Lower lobe of right lung (tissue), 2 donors: ENCODE data around the gene RAPGEF5. TPM values are rescaled to one million over a fixed set of nuclear protein-coding genes. Genes with fewer than 3 reads are reported as not detected.

Source experiments
- ATAC-seq, 2 donors: fragments of 200-7000 bp; cut with Tn5 transposase; one replicate each; pipeline ENCODE4 v1.9.1; 2020 to 2022; ENCODE audit warnings: mild to moderate bottlenecking in 2 of 2, moderate library complexity in 2 of 2
- DNase-seq: peaks from one replicate; pipeline ENCODE4 v3.0.0-alpha.2; 2020
- H3K27ac ChIP-seq: fragments of 200-600 bp; one replicate; pipeline ENCODE4 v1.8.0; 2022
- H3K27me3 ChIP-seq: fragments of 200-600 bp; one replicate; pipeline ENCODE4 v1.8.0; 2022; ENCODE audit warnings: low read depth
- H3K36me3 ChIP-seq: fragments of 200-600 bp; one replicate; pipeline ENCODE4 v1.8.0; 2022; ENCODE audit warnings: mild to moderate bottlenecking
- H3K4me1 ChIP-seq: fragments of 200-600 bp; one replicate; pipeline ENCODE4 v1.8.0; 2022
- H3K4me3 ChIP-seq: fragments of 200-600 bp; one replicate; pipeline ENCODE4 v1.8.0; 2022; ENCODE audit warnings: mild to moderate bottlenecking
- H3K9me3 ChIP-seq: fragments of 200-600 bp; one replicate; pipeline ENCODE4 v1.8.0; 2022
- intact Hi-C: fragments of 100-400 bp; cut with DNase I; formaldehyde crosslinking; loops from one replicate; pipeline ENCODE4 v1.11.0; 2022
- total RNA-seq: library from RNA; stranded (reverse); fragmentation: NEBNext Ultra II Directional; extraction: Animal tissue kit (Norgen Biotek cat#: 25700); gene quantifications from one replicate; pipeline ENCODE4 v1.2.1, GENCODE V29; 2021
- TF ChIP-seq, protein P1 (sequence below): fragments of 200-600 bp; IDR thresholded peaks from one replicate; pipeline ENCODE4 v1.8.0; 2022; ENCODE audit warnings: antibody characterized with exemption, mild to moderate bottlenecking
- donor health status: DM: no; HTN: yes; CAD: no; lungs with severe emphysema.

Gene RAPGEF5
- total RNA-seq, 1 donor from 2014 or later: 85.1 TPM

- intact Hi-C loops: no loop called here
- H3K27me3 ChIP-seq: no peaks in the 10 kb centered on the region
- peaks cover 4% of the 10 kb centered on the region for H3K4me1 ChIP-seq
- no peak for DNase-seq
- H3K36me3 ChIP-seq: no peaks in the 10 kb centered on the region
- no peaks in the 10 kb centered on the region for H3K9me3 ChIP-seq
- H3K27ac ChIP-seq: no peak overlapping the region
- no peak overlapping the region for H3K4me3 ChIP-seq
- ATAC-seq: no peak
- TF ChIP-seq, protein P1, sequence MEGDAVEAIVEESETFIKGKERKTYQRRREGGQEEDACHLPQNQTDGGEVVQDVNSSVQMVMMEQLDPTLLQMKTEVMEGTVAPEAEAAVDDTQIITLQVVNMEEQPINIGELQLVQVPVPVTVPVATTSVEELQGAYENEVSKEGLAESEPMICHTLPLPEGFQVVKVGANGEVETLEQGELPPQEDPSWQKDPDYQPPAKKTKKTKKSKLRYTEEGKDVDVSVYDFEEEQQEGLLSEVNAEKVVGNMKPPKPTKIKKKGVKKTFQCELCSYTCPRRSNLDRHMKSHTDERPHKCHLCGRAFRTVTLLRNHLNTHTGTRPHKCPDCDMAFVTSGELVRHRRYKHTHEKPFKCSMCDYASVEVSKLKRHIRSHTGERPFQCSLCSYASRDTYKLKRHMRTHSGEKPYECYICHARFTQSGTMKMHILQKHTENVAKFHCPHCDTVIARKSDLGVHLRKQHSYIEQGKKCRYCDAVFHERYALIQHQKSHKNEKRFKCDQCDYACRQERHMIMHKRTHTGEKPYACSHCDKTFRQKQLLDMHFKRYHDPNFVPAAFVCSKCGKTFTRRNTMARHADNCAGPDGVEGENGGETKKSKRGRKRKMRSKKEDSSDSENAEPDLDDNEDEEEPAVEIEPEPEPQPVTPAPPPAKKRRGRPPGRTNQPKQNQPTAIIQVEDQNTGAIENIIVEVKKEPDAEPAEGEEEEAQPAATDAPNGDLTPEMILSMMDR: no peak
Observed at GRCh38 chr7:22248111-22248809, 108.7 kb downstream of the RAPGEF5 start.

DNA sequence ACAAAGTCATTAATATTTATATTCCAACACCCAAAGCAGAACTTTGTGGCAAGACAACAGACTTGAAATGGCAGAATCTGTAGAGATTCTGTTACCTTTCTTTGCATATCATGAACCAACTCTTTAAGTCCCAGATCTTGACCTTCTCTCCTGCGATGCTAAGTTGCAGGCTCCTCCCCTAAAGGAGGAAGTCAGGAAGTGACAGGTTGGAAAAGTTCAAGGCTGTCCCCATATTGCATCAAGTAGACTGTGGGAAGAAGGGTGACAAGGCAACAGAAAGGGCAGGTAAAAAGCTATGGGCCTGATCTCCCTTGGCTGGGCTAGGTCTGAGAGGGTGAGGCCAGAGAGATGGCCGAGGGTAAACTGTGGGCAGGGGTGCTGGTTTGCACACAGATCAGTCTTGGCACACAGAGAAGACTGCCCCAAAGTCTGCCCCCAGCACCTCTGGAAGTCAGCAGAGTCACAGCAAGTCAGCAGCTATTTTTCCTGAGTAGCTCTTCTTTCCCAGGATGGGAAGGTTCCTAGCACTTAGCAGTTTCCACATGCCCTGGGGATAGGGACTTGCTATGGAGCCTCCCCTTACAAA lies 115.1 kb downstream of the RAPGEF5 start:
- DNase-seq (no peak), ATAC-seq (no peak)
- H3K36me3 ChIP-seq: no peaks in the 10 kb centered on the region
- H3K4me1 ChIP-seq: no peaks in the 10 kb centered on the region
- H3K27ac ChIP-seq: no peak overlapping the region
- TF ChIP-seq, protein P1: no peak
- no peaks in the 10 kb centered on the region for H3K9me3 ChIP-seq
- H3K27me3 ChIP-seq: no peaks in the 10 kb centered on the region
- intact Hi-C loops: no loop called here
- no peak overlapping the region for H3K4me3 ChIP-seq

DNA sequence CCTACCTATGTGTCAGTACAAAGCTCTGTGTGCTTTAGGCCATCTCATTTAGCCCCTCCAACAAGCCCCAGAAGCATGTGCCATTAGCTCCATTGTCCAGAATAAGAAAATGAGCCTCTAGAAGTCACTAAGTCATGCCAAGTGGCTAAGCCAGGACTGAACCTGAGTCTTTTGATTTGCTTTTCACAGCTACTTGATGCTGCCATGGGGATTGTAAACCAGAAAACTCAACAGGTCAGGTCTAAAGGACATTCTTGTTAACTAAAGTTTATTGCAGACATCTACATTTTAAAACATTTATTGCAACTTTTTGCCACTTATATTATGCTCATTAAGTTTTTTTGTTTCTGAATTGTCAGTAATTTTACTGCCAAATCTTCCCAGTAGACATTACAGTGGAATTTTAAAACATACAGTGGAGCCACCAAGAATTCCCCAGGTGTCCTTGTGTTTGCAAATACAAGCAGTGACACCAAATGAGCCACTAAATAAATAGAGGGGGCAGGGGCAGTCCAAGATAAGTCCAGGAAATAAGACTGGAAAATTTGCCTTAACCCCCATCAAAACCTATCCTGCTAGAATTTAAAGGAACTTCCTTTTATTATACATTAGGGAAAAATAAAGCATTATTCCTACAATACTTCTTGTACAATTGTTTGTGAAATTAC lies 115.9 kb downstream of the RAPGEF5 start:
- DNase-seq (no peak), ATAC-seq (no peak)
- Histone ChIP-seq H3K9me3 (no peaks in the 10 kb centered on the region), H3K4me3 (no peak overlapping the region), H3K27me3 (no peaks in the 10 kb centered on the region), H3K36me3 (no peaks in the 10 kb centered on the region), H3K27ac (no peak overlapping the region), H3K4me1 (no peaks in the 10 kb centered on the region)
- intact Hi-C loops: no loop called here
- TF ChIP-seq, protein P1: no peak

GRCh38 chr7:22238354-22239311 lies 118.3 kb downstream of the RAPGEF5 start:
- Histone ChIP-seq H3K36me3 (no peaks in the 10 kb centered on the region), H3K4me3 (no peak overlapping the region), H3K27me3 (no peaks in the 10 kb centered on the region), H3K27ac (no peak overlapping the region), H3K9me3 (no peaks in the 10 kb centered on the region), H3K4me1 (no peaks in the 10 kb centered on the region)
- no peak for DNase-seq
- no peak for ATAC-seq
- intact Hi-C loops: no loop called here
- TF ChIP-seq, protein P1: no peak

- intact Hi-C loops: no loop called here
- H3K4me1 ChIP-seq: no peaks in the 10 kb centered on the region
- H3K36me3 ChIP-seq: no peaks in the 10 kb centered on the region
- TF ChIP-seq, protein P1: no peak
- ATAC-seq (no peak), DNase-seq (no peak)
- H3K27ac ChIP-seq: no peak overlapping the region
- no peaks in the 10 kb centered on the region for H3K9me3 ChIP-seq
- no peak overlapping the region for H3K4me3 ChIP-seq
- no peaks in the 10 kb centered on the region for H3K27me3 ChIP-seq
Observed at GRCh38 chr7:22235134-22235533, 121.8 kb downstream of the RAPGEF5 start.
